Activated naive CD4-positive, alpha-beta T cell treated with anti-CD3 and anti-CD28 coated beads, Interleukin-2, amount 50 U/mL, for 24 hours (primary cell): ENCODE data around the gene RAPGEF1.
A peak's percentile ranks its signal among the peaks of the same experiment; 100 is the strongest.
"Not testable (repeated sequence)": the region's sequence is repeated elsewhere in the genome, so short reads cannot be mapped to it uniquely, and the experiment has no call there.

Source experiments
- H3K27ac Mint-ChIP-seq: one replicate; pipeline ENCODE4 v1.8.0; 2021; ENCODE audit warnings: mild to moderate bottlenecking, mixed read lengths
- H3K27me3 Mint-ChIP-seq: one replicate; pipeline ENCODE4 v1.8.0; 2021; ENCODE audit warnings: mixed read lengths
- H3K36me3 Mint-ChIP-seq: one replicate; pipeline ENCODE4 v1.8.0; 2021; ENCODE audit warnings: mixed read lengths
- H3K4me1 Mint-ChIP-seq: one replicate; pipeline ENCODE4 v1.8.0; 2021; ENCODE audit warnings: mixed read lengths
- H3K4me3 Mint-ChIP-seq: one replicate; pipeline ENCODE4 v1.8.0; 2021; ENCODE audit warnings: mild to moderate bottlenecking, mixed read lengths
- H3K9me3 Mint-ChIP-seq: one replicate; pipeline ENCODE4 v1.8.0; 2021; ENCODE audit warnings: mixed read lengths

RAPGEF1 gene

DNA sequence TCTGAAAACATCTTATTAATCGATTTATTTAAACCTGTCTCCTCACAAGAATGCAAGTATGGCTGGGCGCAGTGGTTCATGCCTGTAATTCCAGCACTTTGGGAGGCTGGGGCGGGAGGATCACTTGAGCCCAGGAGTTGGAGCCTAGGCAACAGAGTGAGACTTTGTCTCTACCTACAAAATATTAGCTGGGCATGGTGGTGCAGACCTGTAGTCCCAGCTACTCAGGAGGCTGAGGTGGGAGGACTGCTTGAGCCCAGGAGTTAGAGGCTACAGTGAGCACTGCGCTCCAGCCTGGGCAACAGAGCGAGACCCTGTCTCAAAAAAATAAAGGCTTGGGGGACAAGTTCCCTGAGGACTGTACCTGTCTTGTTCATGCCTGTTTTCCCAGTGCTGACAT lies 85.5 kb downstream of the RAPGEF1 start:
- Mint-ChIP-seq H3K36me3 (peaks cover 12% of the 10 kb centered on the region), H3K27ac (peak overlapping the region; percentile 76), H3K4me1 (peaks cover 78% of the 10 kb centered on the region)
- H3K9me3 Mint-ChIP-seq, H3K27me3 Mint-ChIP-seq, H3K4me3 Mint-ChIP-seq: not testable (repeated sequence)

DNA sequence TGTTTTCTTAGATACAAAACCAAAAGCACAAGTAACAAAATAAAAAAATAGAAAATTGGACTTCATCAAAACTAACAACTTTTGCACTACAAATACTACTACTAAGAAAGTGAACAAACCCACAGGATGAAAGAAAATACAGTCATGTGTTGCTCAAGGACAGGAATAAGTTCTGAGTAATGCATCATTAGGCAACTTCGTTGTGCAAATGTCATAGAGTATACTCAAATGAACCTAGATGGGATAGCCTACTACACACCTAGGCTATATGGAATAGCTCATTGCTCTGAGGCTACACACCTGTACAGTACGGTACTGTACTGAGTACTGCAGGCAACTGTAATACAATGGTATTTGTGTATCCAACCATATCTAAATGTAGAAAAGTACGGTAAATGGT lies 88.3 kb downstream of the RAPGEF1 start:
- H3K36me3 Mint-ChIP-seq, result peaks cover 10% of the 10 kb centered on the region
- no peak overlapping the region for H3K27ac Mint-ChIP-seq
- no peak overlapping the region for H3K4me3 Mint-ChIP-seq
- H3K9me3 Mint-ChIP-seq, result no peaks in the 10 kb centered on the region
- H3K4me1 Mint-ChIP-seq, result peaks cover 51% of the 10 kb centered on the region
- no peaks in the 10 kb centered on the region for H3K27me3 Mint-ChIP-seq

DNA sequence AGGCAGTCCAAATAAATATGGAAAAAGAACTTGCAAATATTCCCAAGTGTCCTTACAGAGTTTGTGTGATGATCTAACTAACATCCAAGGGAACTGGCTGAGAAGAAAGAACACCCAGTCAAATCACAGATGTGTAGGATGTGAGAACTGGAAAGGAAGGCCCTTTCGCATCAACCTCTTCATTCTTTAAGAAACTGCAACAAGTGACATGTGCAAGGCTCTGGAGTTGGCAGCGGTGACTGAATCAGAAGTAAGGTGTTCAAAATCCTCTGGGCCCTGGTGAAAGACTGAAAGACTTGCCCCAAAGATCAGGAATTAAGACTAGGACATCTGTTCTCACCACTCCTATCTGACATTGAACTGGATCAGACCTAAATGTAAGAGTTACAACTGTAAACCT lies 88.7 kb downstream of the RAPGEF1 start:
- Mint-ChIP-seq H3K4me1 (peaks cover 46% of the 10 kb centered on the region), H3K27ac (no peak overlapping the region), H3K36me3 (peaks cover 10% of the 10 kb centered on the region), H3K9me3 (no peaks in the 10 kb centered on the region), H3K4me3 (no peak overlapping the region), H3K27me3 (no peaks in the 10 kb centered on the region)

DNA sequence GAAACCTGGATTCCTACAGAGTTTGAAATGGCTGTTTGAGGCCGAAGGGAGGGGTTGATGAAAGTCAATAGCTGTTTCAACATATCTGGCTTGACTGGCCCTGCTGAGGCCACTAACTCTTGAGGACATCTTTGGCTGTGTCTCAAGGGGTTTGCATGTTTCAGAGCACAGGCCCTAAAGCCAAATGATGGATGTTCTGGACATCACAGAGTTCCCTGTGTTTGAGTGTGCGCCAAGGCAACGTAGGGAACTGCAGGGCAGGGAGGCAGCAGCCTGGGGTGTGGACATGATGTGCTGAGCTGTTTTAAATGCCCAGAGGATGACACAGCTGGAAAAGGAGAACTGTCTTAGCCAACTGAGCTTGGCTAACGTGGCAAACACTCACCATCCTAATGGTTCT lies 89.6 kb downstream of the RAPGEF1 start:
- Mint-ChIP-seq H3K4me1 (peaks cover 43% of the 10 kb centered on the region), H3K27me3 (no peaks in the 10 kb centered on the region), H3K9me3 (no peaks in the 10 kb centered on the region), H3K27ac (no peak overlapping the region), H3K36me3 (peaks cover 10% of the 10 kb centered on the region), H3K4me3 (no peak overlapping the region)

DNA sequence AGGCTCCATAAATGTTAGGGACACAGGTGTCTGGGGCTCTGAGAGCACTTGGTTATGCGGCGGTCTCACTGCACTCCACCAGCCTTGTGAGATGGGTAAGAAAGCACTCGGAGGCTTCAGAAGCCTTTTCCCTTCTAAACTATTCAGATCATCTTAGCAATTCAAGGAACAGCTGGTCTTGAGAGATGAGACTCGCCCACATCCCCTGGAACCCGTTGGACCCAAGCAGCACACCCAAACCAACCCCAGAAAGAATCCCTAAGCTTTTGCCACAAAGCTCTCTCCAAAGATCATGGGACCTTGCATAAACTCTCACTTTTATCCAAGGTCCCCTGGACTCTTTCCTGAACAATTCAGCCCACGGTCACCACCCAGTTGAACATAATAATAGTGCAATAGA lies 90.2 kb downstream of the RAPGEF1 start:
- H3K36me3 Mint-ChIP-seq, result peaks cover 9% of the 10 kb centered on the region
- H3K9me3 Mint-ChIP-seq, result no peaks in the 10 kb centered on the region
- H3K27ac Mint-ChIP-seq, result no peak overlapping the region
- H3K4me3 Mint-ChIP-seq, result no peak overlapping the region
- H3K4me1 Mint-ChIP-seq, result peaks cover 42% of the 10 kb centered on the region
- no peaks in the 10 kb centered on the region for H3K27me3 Mint-ChIP-seq

DNA sequence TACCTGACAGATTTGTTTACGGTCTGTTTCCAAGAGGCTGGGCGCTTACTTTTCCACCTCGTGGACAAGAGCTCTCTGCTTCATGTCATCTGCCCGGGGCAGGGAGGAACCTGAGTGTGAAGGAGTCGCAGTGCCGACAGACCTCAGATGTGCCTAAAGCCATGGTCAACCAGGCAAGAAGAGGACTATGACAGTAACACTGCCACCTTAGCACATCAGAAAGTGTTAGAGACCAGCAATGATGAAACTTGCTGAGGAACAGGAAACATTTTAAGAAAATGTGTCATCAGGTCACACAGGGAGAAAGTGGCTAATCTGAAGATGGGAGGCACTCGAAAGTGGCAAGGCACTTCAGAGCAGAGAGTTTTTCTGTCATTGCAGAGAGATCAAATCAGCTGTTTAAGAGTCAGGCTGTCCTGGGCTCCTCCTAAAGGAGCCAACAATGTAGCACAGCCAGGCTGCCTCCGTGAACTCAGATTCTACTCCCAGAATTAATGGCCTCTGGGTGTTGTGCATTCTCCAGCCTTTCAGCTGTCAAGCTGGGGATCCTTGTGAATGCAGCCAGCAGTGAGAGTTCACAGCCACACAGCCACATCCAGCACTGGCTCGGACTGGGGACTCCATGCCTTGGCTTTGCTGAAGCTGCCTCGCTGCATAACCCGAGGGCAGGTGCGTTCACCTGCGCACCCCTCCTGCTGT lies 94.6 kb downstream of the RAPGEF1 start:
- no peaks in the 10 kb centered on the region for H3K27me3 Mint-ChIP-seq
- no peak overlapping the region for H3K4me3 Mint-ChIP-seq
- peaks cover 9% of the 10 kb centered on the region for H3K36me3 Mint-ChIP-seq
- H3K4me1 Mint-ChIP-seq, result peaks cover 36% of the 10 kb centered on the region
- peak overlapping the region; percentile 74 for H3K27ac Mint-ChIP-seq
- H3K9me3 Mint-ChIP-seq, result no peaks in the 10 kb centered on the region

DNA sequence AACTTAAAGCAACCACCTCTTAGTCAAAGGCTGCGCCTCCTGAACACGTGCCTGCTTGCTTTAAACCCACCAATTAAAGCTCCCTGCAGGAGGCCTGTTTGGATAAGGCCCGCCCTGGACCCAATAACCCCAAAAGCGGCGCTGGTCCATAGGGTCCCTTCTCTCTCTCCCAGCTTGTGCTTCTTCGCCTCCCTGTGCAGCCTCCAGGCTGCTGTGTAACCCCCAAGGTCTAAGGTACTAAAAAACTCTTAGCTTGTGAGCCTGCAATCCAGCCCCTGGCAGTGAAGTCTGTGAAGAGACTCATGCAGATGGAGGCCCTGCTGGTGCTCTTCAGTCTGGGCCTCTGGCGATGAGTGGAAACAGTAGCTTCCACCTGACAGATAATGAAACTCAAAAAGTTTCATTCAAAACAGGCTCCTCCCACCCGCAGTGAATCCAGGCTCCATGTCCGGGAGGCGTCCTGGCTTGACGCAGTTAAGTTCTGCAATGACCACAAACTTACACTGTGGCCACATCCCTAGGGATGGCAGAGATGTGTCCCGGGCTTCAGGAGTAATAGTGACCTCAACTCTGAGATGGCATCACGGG lies 97.3 kb downstream of the RAPGEF1 start:
- H3K4me1 Mint-ChIP-seq, result peaks cover 36% of the 10 kb centered on the region
- H3K9me3 Mint-ChIP-seq, result no peaks in the 10 kb centered on the region
- no peaks in the 10 kb centered on the region for H3K27me3 Mint-ChIP-seq
- peaks cover 4% of the 10 kb centered on the region for H3K36me3 Mint-ChIP-seq
- peak overlapping the region; percentile 23 for H3K4me3 Mint-ChIP-seq
- peak overlapping the region; percentile 97 for H3K27ac Mint-ChIP-seq

DNA sequence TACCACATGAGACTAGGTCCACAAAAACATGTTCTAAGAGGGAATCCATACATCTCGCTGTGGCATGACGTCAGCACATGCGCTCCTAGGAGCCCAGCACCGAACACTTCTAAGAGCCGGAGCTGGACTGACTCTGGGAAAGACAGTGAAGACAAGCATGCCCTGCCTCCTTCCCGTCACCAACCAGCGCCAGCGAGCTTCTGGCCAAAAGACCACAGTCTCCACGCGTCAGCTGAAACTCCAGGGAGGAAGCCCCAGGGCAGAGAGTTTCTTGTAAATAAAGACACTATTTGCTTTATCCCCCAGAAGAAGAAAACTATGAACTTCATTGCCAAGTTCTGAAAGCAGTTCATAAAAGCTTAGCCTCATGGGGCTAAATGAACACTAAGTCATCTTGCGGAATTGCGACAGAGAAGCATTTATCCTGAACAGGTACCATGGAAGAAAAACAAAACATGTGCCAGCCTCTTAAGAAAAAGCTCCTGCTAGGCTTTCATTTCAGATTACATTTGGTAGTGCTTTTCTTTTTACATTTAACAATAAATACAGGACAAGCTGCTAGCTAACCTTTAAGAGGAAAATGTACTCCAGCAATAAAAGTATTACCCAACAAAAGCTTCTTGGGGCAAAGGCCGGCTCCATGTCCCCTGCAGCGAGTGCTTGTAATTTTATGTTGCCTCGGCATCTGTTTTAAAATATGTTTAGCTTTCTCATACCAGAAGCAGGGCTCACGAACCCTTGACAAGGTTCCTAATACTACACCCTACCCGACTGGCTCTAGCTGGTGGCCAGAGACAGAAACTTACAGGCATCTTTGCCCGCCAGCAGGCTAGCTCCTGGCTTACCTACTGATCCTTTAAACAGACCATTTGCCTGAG lies 98.0 kb downstream of the RAPGEF1 start:
- Mint-ChIP-seq H3K4me3 (no peak overlapping the region), H3K36me3 (peaks cover 4% of the 10 kb centered on the region), H3K27ac (peak overlapping the region; percentile 97), H3K4me1 (peaks cover 36% of the 10 kb centered on the region), H3K9me3 (no peaks in the 10 kb centered on the region), H3K27me3 (no peaks in the 10 kb centered on the region)

DNA sequence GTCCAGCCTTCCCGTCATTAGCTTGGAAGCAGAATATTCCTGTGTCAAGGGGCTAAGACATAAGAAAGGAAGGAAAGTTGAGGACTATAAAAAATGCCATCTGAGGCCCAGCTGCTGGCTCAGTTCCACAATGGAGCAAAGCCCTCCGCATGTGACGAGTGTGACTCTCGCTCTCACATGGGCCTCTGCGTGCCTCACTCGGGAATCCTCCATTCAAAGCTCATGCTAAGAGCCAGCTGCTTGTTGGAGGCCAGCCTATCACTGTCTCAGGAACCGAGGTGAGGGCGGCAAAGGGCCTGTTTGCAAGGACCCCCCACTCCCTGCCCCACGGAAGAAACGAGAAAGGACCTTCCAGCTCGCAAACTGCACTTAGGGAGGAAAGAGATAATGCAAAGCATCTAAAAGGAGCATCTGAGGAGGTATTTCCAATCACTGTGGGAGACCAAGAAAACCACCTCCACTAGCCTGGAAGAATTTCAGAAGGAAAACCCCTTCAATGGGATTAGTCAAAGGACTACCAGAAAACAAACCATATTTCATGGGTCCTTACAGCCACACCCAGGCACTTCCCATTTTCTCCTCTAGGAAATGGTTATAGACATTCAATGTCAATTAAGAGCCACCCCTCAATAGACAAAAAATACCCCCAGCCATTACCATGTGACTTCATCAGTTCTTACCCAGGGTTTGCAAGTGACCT lies 99.3 kb downstream of the RAPGEF1 start:
- Mint-ChIP-seq H3K4me3 (no peak overlapping the region), H3K4me1 (peaks cover 41% of the 10 kb centered on the region), H3K27ac (no peak overlapping the region)

DNA sequence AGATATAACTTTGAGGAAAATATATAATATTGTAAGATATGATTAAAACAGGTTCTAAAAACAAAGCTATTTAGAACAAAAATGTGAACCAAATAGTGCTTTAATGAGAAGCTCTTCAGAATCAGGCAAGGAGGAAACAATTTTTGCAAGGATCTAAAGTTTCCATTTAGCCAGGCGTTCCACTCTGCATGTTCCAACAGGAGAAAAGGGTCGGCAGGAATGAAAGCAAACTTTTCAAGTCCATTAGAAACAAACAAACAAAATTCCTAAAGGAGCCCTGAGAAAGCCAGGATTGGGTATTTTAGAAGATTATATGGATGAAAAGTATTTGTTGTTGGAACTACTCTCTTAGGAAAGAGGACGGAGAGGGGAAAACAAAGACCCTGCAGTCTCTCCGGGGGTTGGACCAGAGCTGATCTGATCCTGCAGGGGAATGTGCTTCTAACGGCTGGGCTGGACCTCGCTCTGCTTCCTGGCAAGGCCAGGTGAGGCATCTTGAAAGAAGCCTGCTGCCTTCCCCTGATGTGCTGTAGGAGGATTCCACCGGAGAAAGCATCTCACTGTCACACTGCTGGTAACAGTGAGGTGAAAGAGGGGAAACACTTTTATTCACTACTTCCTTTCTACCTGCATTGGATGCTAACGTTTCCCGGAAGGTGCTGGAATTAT lies 100.0 kb downstream of the RAPGEF1 start:
- Mint-ChIP-seq H3K9me3 (no peaks in the 10 kb centered on the region), H3K27me3 (no peaks in the 10 kb centered on the region), H3K4me3 (no peak overlapping the region), H3K4me1 (peaks cover 44% of the 10 kb centered on the region), H3K36me3 (peaks cover 4% of the 10 kb centered on the region), H3K27ac (no peak overlapping the region)

More for the DNA sequence above, 99.3 kb downstream of the RAPGEF1 start:
- no peaks in the 10 kb centered on the region for H3K9me3 Mint-ChIP-seq
- no peaks in the 10 kb centered on the region for H3K27me3 Mint-ChIP-seq
- peaks cover 4% of the 10 kb centered on the region for H3K36me3 Mint-ChIP-seq

DNA sequence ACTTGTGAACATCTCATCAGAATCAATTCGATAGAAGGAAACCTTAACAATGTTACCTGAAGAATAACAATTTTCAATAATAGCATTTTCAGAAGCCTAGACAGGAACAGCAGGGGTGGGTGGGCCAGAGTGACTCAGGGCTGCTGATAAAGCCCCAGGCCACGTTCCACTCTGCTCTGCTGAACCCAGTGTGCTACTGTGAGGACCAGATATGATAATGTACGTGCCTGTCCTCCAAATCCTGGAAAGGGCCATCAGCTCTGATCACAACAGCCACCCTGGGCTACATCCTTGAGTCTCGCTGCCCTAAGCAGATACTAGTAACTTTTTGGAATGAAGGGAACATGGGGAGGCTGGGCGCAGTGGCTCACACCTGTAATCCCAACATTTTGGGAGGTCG lies 103.3 kb downstream of the RAPGEF1 start:
- H3K9me3 Mint-ChIP-seq, result no peaks in the 10 kb centered on the region
- H3K4me3 Mint-ChIP-seq, result no peak overlapping the region
- peaks cover 6% of the 10 kb centered on the region for H3K36me3 Mint-ChIP-seq
- H3K4me1 Mint-ChIP-seq, result peaks cover 30% of the 10 kb centered on the region
- H3K27ac Mint-ChIP-seq, result peak overlapping the region; percentile 93
- no peaks in the 10 kb centered on the region for H3K27me3 Mint-ChIP-seq

DNA sequence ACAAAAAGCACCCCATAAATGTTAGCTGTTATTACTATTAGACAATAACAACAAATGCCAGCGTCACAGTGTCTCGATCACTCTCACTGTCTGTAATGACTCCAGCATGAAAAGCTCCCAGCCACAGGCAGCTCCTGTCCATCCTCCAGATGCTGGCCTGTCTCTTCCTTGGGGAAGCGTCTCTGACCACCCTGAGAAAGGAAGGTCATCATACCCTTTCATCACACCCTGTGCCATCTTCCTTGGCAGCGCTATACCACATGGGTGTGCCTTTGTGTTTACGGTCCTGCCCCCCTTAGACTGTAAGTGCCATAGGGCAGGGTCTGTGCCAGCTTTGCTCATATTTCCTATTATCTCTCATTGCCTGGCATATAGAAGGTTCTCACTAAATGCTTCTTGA lies 104.0 kb downstream of the RAPGEF1 start:
- peaks cover 6% of the 10 kb centered on the region for H3K36me3 Mint-ChIP-seq
- no peak overlapping the region for H3K4me3 Mint-ChIP-seq
- peak overlapping the region; percentile 93 for H3K27ac Mint-ChIP-seq
- H3K9me3 Mint-ChIP-seq, result no peaks in the 10 kb centered on the region
- no peaks in the 10 kb centered on the region for H3K27me3 Mint-ChIP-seq
- H3K4me1 Mint-ChIP-seq, result peaks cover 30% of the 10 kb centered on the region

DNA sequence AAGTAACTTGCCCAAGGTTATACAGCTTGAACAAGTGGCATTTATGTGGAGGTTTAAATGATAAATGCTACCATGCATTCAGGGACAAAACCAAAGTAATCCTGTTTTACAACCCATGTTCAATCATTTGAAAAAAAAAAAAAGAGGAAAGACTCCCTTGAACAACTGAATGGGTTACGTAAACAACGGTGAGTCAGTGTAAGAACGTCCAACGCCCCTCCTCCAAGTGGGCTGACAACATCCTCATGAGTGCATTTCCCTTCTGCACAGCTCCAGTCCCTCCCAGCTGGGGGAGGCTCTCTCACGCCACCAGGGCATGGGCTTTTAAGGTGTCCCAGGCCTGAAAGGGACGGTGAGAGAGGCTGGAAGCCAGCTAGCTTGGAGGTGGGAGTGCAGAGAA lies 104.6 kb downstream of the RAPGEF1 start:
- H3K36me3 Mint-ChIP-seq, result peaks cover 6% of the 10 kb centered on the region
- no peaks in the 10 kb centered on the region for H3K9me3 Mint-ChIP-seq
- no peaks in the 10 kb centered on the region for H3K27me3 Mint-ChIP-seq
- H3K27ac Mint-ChIP-seq, result peak overlapping the region; percentile 77
- peaks cover 35% of the 10 kb centered on the region for H3K4me1 Mint-ChIP-seq
- H3K4me3 Mint-ChIP-seq, result peak overlapping the region; percentile 30

DNA sequence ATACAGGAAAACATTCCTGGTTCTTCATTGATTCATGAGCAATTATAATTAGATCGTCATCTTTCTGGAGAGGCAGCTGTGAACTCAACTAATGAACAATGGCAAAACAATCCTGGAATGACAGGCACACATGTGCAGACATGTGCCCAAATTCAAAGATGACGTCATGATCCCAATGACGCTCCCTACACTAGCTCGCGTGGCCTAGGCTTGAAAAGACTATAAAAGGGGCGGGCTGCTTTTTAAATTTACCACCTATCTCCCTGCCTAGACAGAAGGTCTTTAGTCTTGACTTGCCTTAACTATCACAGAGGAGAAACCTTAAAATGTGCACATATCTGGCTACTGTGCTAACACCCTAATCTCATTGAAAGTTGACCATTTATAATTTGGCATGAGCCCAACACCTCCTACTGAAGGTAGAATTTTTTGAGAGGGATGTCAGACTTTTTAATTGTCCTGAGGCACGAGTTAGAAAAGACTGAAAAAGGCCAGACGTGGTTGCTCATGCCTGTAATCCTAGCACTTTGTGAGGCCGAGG lies 106.3 kb downstream of the RAPGEF1 start:
- H3K4me1 Mint-ChIP-seq, result peaks cover 44% of the 10 kb centered on the region
- no peaks in the 10 kb centered on the region for H3K27me3 Mint-ChIP-seq
- H3K9me3 Mint-ChIP-seq, result no peaks in the 10 kb centered on the region
- H3K36me3 Mint-ChIP-seq, result peaks cover 6% of the 10 kb centered on the region
- no peak overlapping the region for H3K4me3 Mint-ChIP-seq
- H3K27ac Mint-ChIP-seq, result no peak overlapping the region

DNA sequence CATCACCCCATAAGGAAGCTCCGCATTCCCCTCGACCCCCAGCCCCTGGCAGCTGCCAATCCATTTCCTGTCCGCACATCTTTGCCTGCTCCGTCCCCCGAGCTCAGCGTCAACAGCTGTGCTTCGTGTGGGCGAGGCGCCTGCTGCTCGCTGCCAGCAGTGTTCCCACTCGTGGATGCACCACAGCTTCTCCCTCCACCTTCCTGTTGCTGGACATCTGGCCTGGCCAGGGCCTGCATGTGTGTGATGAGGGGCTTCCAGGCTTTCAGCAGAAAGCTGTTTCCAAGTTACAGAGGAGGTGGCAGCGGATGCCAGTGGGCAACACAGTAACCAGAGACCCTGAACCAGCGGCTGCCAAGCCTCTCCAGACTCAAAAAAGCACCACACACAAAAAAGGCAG lies 108.6 kb downstream of the RAPGEF1 start:
- Mint-ChIP-seq H3K27ac (no peak overlapping the region), H3K27me3 (no peaks in the 10 kb centered on the region), H3K4me1 (peaks cover 41% of the 10 kb centered on the region), H3K4me3 (no peak overlapping the region), H3K9me3 (no peaks in the 10 kb centered on the region), H3K36me3 (peaks cover 6% of the 10 kb centered on the region)
